Adrenal gland (tissue), 5 donors: ENCODE results near the gene MAP2K5.

Source experiments
- POLR2A ChIP-seq, 2 donors: fragments of 450-650 bp; IDR thresholded peaks; one replicate each; pipeline ENCODE4 v1.6.1; 2017; ENCODE audit warnings: antibody characterized with exemption in 2 of 2, mild to moderate bottlenecking in 2 of 2, moderate library complexity in 1 of 2
- TF ChIP-seq, protein P1 (sequence below), 6 experiments: fragments of 450-650 bp in 4 of 6; fragments of 200-600 bp in 2 of 6; sonication (generic) in 1 of 6; IDR thresholded peaks; 1 replicate in 5 of 6; 2 replicates in 1 of 6; pipeline versions ENCODE4 v1.5.1 to v1.8.0; 2016 to 2021; ENCODE audit warnings: antibody characterized with exemption in 6 of 6, mild to moderate bottlenecking in 2 of 6, moderate library complexity in 1 of 6
- donor health status: DM: no; HTN: no; CAD: no.

DNA sequence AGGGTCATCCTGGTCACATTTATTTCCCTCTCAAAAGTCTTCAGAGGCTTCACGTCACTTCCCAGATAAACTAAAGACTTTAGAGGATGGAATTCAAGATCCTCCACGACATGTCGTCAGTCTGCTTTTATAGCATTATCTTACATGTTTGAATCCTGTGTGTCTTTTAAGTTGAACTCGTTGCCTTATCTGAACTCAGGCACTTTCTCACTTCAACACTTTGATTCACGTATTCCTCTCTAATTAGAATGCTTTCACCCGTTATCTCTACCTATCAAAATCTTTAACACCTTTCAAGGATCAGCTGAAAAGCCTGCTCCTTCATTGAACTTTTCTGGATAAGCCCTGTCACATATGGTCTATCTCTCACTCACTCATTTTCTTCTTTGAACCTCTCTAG is 97.1 kb downstream of the MAP2K5 start:
- TF ChIP-seq, protein P1, sequence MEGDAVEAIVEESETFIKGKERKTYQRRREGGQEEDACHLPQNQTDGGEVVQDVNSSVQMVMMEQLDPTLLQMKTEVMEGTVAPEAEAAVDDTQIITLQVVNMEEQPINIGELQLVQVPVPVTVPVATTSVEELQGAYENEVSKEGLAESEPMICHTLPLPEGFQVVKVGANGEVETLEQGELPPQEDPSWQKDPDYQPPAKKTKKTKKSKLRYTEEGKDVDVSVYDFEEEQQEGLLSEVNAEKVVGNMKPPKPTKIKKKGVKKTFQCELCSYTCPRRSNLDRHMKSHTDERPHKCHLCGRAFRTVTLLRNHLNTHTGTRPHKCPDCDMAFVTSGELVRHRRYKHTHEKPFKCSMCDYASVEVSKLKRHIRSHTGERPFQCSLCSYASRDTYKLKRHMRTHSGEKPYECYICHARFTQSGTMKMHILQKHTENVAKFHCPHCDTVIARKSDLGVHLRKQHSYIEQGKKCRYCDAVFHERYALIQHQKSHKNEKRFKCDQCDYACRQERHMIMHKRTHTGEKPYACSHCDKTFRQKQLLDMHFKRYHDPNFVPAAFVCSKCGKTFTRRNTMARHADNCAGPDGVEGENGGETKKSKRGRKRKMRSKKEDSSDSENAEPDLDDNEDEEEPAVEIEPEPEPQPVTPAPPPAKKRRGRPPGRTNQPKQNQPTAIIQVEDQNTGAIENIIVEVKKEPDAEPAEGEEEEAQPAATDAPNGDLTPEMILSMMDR (IDR thresholded peaks at IDR 0.05) = no peak
- TF ChIP-seq POLR2A (IDR thresholded peaks at IDR 0.05) = no peak
